Skeletal muscle tissue (tissue), 5 donors: ENCODE data around the gene TRIM74. TPM values are rescaled to one million over a fixed set of nuclear protein-coding genes. Genes with fewer than 3 reads are reported as not detected.
"Not testable (repeated sequence)": the region's sequence is repeated elsewhere in the genome, so short reads cannot be mapped to it uniquely, and the experiment has no call there.

Experiments
- H3K27ac ChIP-seq: one replicate; pipeline ENCODE4 v1.7.0; 2013; ENCODE audit warnings: mild to moderate bottlenecking, low read depth, low read length, inconsistent platforms
- H3K27me3 ChIP-seq, 3 donors: one replicate each; pipeline ENCODE4 v1.7.0; 2013; ENCODE audit warnings: low read length in 3 of 3; ENCODE audit not compliant: control insufficient read depth in 3 of 3, insufficient read depth in 3 of 3
- H3K36me3 ChIP-seq, 3 donors: one replicate each; pipeline ENCODE4 v1.7.0; 2013; ENCODE audit warnings: low read length in 3 of 3; ENCODE audit not compliant: control insufficient read depth in 3 of 3, insufficient read depth in 3 of 3
- H3K4me1 ChIP-seq, 3 donors: one replicate each; pipeline ENCODE4 v1.7.0; 2013; ENCODE audit warnings: low read length in 3 of 3, mild to moderate bottlenecking in 3 of 3; ENCODE audit not compliant: control insufficient read depth in 3 of 3, insufficient read depth in 3 of 3
- H3K4me3 ChIP-seq, 3 donors: one replicate each; pipeline ENCODE4 v1.7.0; 2013; ENCODE audit warnings: low read length in 3 of 3
- H3K9ac ChIP-seq, 3 donors: one replicate each; pipeline ENCODE4 v1.7.0; 2013; ENCODE audit warnings: low read length in 3 of 3, mild to moderate bottlenecking in 3 of 3, moderate library complexity in 2 of 3, low read depth in 1 of 3
- H3K9me3 ChIP-seq, 3 donors: one replicate each; pipeline ENCODE4 v1.7.0; 2013; ENCODE audit warnings: low read length in 3 of 3; ENCODE audit not compliant: control insufficient read depth in 3 of 3
- small RNA-seq: library from RNA; depleted of rRNA; stranded (forward); fragments of <200 nt; gene quantifications from one replicate; pipeline ENCODE3, GENCODE V24; 2014
- total RNA-seq: library from RNA; depleted of rRNA; stranded (reverse); fragments of >200 nt; gene quantifications from one replicate; pipeline ENCODE4 v1.2.3, GENCODE V29; 2014
- donor health status: Osteomylitis.

TRIM74 gene
- total RNA-seq, 1 donor from 2014 or later, result not detected

DNA sequence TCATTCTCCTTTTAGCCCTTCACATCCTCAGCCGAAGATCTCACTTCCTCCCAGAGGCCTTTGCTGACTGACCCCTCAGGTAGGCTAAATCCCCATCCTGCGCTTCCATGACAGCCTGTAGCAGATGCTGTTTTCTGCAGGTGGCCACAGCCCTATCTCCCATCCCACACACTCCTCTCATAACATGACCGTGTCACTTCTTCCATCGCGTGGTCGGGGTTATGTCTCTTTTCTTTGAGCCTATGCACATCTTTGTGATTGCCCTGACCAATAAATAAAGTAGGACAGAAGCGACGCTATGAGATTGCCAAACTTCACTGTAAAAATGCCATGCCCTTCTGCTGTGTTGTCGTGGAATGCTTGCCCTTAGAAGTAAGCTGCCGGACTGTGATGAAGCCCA lies 55.5 kb downstream of the TRIM74 start:
- H3K4me3 ChIP-seq, H3K4me1 ChIP-seq, H3K9ac ChIP-seq, H3K27me3 ChIP-seq, H3K9me3 ChIP-seq, H3K27ac ChIP-seq: not testable (repeated sequence)
- H3K36me3 ChIP-seq, result peaks cover 4 to 16% (median 9%) of the 10 kb centered on the region in 3 donors

DNA sequence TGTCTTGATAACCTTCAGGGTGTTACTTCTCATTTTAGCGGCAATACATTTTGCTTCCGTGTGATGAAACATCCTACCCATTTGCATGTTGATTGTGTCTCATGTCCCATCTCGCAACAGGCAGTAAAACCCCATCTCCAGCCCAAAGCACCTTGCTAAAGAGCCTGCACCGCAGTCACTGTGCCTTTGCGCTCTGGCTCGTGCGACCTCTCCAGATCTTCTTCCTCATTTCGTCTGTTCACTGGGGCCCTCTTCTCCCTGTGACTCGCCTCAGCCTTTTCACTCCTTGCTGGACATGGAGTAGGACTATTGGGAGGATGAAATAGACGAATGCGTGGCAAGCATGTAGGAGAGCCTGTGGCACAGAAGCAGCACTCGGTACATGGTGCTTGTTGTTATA lies 57.9 kb downstream of the TRIM74 start:
- not testable (repeated sequence) for H3K9me3 ChIP-seq, H3K27me3 ChIP-seq, H3K4me3 ChIP-seq, H3K27ac ChIP-seq, H3K9ac ChIP-seq, H3K4me1 ChIP-seq
- peaks cover 4 to 16% (median 9%) of the 10 kb centered on the region in 3 donors for H3K36me3 ChIP-seq

Small RNA genes lying within 50 kb of the gene (small RNA-seq; reads per million reads assigned to genes)
- gene RF00019, result not detected

Other genes with a start within 250 kb of the TRIM74 start
- gene TYW1B, start 141.3 kb downstream of the TRIM74 start, total RNA-seq, result 6.8 TPM
- 6.3 TPM for gene POM121, start 44.4 kb downstream of the TRIM74 start, total RNA-seq
- not detected for gene SPDYE8, start 60.3 kb upstream of the TRIM74 start, total RNA-seq
- gene SPDYE11, start 88.4 kb upstream of the TRIM74 start, total RNA-seq, result not detected
- gene SPDYE9, start 116.6 kb upstream of the TRIM74 start, total RNA-seq, result not detected